ENCODE data around the gene TPT1.
"Not testable (repeated sequence)": the region's sequence is repeated elsewhere in the genome, so short reads cannot be mapped to it uniquely, and the experiment has no call there.

TPT1 gene

DNA sequence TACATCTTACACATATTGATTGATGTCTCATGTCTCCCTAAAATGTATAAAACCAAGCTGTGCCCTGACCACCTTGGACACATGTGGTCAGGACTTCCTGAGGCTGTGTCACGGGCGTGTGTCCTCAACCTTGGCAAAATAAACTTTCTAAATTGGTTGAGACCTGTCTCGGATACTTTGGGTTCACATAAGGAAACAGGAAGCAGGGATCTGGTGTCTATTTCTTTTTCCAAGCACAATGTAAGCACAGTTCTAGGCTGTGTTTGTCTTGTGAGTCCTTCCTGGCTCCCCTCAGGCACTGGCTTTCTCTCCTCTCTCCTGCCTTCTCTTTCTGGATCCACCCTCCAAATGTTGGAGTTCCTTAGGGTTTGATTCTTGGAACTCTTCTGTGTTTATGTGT is 27.6 kb upstream of the TPT1 start:
- peak; percentile 60 for DNase-seq (ENCODE audit: low read depth, low spot score)
- peak overlapping the region; percentile 100 for H3K27ac ChIP-seq

DNA sequence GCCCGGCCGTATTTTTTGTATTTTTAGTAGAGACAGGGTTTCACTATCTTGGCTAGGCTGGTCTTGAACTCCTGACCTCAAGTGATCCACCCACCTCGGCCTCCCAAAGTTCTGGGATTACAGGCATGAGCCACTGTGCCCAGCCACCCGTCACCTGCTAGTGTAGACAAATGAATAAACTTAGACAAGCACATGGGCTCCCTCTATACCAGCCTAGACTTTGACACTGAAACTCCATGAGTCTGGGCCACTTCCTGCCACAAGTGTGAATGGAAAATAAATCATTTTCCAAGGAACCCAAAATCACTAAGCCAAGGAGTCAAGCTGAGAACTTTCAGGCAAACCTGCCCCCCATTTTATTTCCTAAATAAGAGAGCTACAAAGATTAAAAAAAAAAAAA is 27.0 kb upstream of the TPT1 start:
- peak; percentile 36 for DNase-seq (ENCODE audit: low read depth, low spot score)
- peak overlapping the region; percentile 100 for H3K27ac ChIP-seq

DNA sequence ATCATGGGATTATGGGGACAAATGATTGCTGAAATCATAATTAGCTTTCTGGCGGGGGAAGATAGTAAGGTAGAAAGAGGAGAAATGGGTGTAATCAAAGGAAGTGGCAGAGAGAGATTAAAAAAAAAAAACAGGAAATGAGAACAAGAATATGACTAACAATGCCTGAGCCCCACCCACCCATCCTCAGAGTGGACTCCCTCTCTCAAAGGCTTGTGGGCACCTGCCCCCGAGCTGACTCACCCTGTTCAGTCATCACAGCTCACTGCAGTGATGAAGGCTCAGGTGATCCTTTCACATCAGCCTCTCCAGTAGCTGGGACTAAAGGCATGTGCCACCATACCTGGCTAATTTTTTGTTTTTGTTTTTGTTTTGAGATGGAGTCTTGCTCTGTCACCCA is 26.4 kb upstream of the TPT1 start:
- DNase-seq (ENCODE audit: low read depth, low spot score), result peak; percentile 99
- H3K27ac ChIP-seq, result peak overlapping the region; percentile 100

DNA sequence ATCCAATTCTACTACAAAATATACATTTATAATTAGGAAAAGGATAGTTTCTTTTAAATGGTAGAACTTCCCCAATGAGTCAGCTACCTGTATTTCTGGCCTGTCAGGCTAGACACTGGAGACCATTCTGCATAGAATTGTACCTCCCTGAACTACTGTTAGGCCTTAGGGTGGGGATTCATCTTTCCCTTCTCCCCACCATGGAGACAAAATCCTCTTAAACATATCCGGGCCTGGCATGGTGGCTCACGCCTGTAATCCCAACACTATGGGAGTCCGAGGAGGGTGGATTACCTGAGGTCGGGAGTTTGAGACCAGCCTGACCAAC is 24.5 kb upstream of the TPT1 start:
- H3K27ac ChIP-seq, result peak overlapping the region; percentile 100
- DNase-seq (ENCODE audit: low read depth, low spot score), result no peak

DNA sequence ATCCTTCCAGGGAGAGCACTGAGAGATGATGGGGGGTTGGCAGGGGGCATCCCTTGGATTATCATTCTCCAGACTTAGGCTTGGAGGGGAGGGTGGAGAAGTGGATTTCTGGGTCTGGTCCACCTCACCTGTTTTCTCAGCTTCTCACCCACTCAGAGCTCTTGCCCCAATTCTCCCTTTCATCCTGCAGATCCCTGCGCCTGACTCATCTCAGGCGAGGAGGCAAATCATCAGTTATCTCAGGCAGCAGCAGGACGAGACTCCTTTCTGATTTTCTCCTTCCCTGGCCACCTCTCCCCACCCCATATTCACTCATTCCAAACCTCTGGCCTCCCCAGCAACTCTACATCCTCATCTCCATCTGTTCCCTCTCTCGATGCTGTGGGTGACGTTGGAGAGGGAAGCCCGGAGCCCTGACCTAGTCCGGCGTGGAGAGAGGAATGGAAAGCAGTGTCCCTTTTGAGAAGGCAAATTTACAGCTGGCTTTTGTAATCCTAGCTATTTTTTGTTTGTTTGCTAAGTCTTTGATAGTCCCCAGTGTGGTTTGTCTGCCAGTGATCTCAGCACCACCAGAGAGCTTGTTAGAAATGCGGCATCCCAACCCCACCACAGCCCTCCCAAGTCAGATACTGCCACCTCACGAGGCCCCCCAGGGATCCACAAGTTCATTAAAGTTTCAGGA is 24.0 kb upstream of the TPT1 start:
- no peak for DNase-seq (ENCODE audit: low read depth, low spot score)
- peak overlapping the region; percentile 100 for H3K27ac ChIP-seq

DNA sequence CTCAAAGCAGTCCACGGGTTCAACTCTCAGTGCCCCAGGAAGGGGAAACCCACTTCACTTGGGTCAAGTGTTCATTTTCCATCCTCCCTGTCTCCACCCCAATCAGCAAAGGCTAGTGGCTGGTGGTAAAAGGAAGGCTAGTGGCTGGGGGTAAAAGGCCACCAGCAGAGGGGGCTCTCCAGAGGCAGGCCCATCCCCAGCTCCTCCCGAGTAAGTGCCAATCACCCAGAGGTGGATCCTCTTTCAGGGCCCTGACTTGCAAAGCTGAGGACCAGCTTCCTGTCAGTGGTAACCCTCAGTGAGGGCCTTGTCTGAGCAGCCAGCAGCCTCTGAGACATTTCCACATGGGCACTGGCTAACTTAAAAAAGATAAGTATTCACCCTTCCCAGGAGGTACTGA is 22.0 kb upstream of the TPT1 start:
- DNase-seq (ENCODE audit: low read depth, low spot score), result no peak
- H3K27ac ChIP-seq, result peak overlapping the region; percentile 77

DNA sequence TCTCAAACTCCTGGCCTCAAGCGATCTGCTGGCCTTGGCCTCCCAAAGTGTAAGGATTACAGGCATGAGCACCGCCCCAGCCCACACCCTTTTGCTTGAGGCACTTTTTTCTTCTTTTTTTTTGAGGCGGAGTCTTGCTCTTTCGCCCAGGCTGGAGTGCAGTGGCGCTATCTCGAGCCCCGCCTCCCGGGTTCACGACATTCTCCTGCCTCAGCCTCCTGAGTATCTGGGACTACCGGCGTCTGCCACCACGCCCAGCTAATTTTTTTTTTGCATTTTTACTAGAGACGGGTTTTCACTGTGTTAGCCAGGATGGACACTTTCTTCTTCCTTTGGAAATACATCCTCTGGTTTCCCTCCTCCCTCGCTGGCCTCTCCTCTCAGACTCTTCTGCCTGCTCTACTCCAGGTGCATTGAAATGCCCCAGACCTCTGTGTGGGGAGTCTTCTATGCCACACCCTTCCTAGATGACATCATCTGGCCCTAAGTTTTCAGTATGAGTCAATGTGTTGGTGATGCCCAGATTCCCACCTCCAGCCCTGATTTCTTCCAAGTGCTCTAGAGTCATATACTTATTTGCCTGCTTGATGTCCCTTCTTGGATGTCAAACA is 20.7 kb upstream of the TPT1 start:
- peak overlapping the region; percentile 77 for H3K27ac ChIP-seq
- DNase-seq (ENCODE audit: low read depth, low spot score), result peak; percentile 75

DNA sequence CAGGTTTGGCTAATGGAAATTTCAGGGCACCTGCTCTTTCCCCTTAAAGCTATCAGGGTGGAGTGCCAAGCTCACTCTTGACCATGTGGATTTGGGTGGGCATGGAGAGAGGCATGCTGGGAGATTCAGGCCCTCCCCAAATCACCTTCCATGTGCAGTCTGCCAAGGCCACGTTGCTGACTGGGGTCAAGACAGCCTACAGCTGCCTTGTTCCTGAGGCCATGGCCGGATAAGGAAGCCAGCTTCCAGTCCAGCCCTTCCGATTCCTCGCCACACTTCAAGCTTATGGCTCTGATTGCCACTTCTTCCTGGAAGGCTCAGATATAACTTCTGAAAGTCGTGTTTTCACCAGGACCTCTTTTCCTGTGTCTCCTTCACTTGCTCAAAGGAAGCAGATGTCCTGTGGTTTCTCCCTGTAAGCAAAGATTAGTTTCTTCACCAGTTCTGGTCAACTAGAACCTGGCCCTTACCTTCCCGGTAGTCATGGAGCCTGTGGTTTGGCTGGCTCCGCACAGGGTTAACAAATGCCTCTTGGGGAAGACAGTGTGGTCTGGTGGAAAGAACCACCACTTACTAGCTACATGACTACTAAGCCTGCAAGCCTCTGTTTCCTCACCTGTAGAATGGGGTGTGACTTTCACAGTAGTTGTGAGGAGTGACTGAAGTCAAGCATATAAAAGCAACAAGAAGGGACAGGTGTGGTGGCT is 16.1 kb upstream of the TPT1 start:
- no peak for DNase-seq (ENCODE audit: low read depth, low spot score)
- H3K27ac ChIP-seq, result no peak overlapping the region

DNA sequence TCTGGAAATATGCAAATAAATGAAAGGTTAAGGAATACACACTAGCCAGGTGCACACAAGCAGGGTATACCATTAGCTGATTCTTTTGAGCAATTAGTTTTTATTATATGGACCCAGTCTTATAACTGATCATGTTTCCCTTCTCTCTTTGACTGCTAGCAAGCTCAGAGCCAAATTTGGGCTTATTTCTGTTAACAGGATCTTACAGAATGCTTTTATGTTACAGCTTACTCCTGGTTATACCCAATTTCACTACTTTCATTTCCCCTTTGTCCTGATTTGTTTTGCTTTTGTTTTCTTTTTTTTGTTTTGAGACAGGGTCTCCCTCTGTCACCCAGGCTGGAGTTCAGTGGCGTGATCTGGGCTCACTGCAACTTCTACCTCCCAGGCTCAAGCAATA is 12.9 kb upstream of the TPT1 start:
- DNase-seq (ENCODE audit: low read depth, low spot score), result no peak
- no peak overlapping the region for H3K27ac ChIP-seq

DNA sequence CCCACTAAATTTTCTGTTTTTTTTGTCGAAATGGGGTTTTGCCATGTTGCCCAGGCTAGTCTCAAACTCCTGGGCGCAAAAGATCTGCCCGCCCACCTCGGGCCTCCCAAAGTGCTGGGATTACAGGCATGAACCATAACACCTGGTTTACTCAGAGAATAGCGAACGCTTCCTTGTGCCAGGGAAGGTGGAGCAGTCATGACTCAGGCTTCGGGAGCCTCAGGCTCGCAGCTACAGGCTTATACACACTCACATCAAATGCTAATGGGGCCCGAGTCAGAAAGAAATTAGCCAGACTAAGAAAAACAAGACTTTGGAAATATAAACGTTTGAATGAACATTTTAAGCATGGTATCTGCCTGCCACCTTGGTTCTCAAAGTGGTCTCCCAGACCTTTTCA is 11.0 kb upstream of the TPT1 start:
- H3K27ac ChIP-seq, result peak overlapping the region; percentile 70
- DNase-seq (ENCODE audit: low read depth, low spot score), result peak; percentile 89

DNA sequence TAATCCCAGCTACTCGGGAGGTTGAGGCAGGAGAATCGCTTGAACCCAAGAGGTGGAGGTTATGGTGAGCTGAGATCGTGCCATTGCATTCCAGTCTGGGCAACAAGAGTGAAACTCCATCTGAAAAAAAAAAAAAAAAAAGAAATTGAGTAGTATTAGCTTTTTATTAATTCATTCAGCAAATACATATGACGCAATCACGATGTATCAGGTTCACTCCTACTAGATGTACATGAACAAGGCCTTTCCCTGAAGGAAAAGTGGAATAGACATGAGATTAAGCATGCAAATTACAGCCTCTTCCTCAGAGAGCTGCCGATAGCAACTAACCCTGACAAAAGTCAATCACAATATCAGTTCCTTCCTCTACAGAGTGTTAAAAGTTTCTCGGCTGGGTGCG is 9.2 kb upstream of the TPT1 start:
- no peak for DNase-seq (ENCODE audit: low read depth, low spot score)

DNA sequence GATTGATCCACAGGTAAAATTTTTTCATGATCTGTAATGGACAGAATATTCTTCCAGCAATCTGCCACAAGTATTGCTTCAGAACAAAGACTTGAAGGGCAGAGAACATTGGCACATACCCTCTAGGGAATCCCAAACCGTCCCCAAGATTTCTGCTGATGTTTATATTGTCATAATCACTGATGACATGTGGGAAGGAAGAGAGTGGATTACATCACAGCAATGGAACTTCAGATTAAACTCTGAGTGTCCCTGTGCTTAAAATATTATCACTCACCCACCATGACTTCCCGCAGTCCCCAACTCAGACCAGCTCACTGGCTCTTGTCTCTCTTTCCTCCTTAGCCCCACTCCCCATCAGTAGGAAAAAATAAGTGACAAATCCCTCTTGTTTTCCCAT is 8.5 kb upstream of the TPT1 start:
- H3K27ac ChIP-seq, result peak overlapping the region; percentile 36
- DNase-seq (ENCODE audit: low read depth, low spot score), result no peak

More for the DNA sequence above, 9.2 kb upstream of the TPT1 start:
- peak overlapping the region; percentile 36 for H3K27ac ChIP-seq

DNA sequence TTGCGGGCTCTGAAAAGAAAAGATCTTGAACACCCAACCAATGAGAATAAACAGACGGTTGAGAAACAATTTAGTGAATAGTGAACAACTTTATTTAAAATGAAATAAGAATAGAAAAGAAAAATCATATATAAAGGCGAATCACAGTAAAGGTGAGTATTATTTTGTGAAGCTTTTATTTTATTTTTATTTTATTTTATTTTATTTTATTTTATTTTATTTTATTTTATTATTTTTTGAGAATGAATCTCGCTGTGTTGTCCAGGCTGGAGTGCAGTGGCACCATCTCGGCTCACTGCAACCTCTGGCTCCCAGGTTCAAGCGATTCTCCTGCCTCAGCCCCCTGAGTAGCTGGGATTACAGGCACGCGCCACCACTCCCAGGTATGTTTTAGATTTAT is 3.1 kb upstream of the TPT1 start:
- H3K27ac ChIP-seq, result not testable (repeated sequence)

DNA sequence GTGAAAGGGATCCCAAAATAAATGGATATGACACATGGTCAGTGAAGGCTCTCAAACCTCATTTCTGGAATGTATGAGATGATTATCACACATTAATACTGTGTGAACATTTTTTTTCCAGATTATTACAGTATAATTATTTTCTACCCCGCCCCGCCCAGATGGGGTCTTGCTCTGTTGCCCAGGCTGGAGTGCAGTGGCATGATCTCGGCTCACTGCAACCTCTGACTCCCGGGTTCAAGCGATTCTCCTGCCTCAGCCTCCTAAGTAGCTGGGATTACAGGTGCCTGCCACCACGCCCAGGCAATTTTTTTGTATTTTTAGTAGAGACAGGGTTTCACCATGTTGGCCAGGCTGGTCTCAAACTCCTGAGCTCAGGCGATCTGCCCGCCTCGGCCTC is 2.1 kb upstream of the TPT1 start:
- not testable (repeated sequence) for DNase-seq (ENCODE audit: low read depth, low spot score)
- peak overlapping the region; percentile 99 for H3K27ac ChIP-seq

More for the DNA sequence above, 3.1 kb upstream of the TPT1 start:
- DNase-seq (ENCODE audit: low read depth, low spot score), result not testable (repeated sequence)

DNA sequence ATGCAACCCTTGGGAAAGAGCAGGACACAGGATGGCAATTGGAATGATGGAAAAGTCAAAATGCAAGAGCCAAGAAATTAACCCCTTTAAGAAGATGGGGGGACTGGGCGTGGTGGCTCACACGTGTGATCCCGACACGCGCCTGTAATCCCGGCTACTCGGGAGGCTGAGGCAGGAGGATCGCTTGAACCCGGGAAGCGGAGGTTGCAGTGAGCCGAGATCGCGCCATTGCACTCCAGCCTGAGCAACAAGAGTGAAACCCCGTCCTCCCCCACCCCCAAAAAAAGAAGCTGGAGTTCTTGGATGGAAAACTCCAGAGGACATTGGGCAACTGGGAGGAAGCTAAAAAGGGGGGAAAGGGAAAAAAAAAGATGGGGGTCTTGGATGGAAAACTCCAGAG is 1.7 kb upstream of the TPT1 start:
- H3K27ac ChIP-seq, result peak overlapping the region; percentile 99

DNA sequence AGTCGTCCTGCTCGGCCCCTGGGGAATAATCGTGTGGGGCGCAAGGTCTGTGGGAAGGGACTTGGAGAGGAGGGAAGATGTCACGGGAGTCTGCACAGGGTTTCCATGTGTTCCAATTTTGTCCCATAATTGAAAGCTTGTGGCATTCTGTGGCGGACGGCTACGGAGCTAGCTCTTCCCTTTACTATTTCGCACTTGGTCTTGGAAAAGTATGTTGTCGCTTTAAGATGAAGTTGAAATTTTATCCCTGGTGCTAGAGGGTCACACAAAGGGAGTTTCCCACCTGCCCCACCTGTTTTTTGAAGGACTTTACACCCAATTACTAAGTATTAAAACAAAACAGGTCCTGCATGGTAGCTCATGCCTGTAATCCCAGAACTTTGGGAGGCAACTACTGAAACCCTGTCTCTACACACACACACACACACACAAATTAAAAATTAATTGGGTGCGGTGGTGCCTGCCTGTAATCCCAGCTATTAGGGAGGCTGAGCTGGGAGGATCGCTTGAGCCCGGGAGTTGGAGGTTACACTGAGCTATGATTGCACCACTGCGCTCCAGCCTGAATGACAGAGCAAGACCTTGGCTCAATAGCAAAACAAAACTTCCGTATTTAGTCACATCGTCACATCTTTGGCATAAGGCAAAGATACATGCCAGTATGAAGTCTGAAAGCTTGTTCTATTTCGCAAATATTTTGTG is 967 bp upstream of the TPT1 start:
- DNase-seq (ENCODE audit: low read depth, low spot score), result no peak
- H3K27ac ChIP-seq, result peak overlapping the region; percentile 99

More for the DNA sequence above, 1.7 kb upstream of the TPT1 start:
- DNase-seq (ENCODE audit: low read depth, low spot score), result not testable (repeated sequence)

DNA sequence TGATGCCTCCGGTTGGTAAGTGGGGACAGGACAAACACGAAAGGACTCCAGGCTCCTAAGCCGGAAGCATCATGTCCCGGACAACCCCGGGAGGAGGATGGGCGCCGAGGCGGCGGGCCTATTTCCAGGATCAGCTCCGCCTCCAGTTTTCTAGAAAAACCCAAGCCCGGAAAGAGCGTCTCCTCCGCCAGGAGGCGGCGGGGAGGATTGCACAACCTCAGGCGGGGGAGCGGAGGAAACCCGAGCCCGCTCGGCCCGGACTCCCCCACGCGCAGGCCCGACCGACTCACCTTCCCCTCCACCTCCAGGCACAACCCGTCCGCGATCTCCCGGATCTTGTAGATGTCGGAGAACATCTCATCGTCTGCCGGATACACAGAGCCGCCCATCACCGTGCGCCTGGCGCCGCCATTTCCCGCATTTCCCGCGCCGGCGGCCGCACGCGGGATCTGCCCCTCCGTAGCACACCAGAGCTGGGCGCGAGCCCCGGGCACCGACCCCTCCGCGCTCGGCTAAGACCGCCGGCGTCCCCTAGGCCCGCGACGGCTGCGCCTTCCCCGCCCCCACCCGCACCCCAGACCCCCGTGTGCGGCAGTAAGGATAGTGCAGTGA is 455 bp downstream of the TPT1 start:
- peak overlapping the region; percentile 99 for H3K27ac ChIP-seq
- DNase-seq (ENCODE audit: low read depth, low spot score), result no peak

DNA sequence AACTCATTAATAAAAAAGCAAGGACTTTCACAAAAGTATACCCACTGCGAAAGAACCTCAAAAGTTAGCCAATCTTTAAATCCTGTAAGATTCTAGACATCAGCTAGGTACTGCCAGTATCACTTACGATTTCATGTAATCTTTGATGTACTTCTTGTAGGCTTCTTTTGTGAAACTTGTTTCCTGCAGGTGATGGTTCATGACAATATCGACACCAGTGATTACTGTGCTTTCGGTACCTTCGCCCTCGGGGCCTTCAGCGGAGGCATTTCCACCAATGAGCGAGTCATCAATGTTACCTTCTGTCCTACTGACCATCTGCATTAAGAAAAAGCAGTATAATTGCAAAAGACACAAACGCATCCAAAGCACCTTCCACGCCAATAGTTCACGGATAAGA is 1.1 kb downstream of the TPT1 start:
- DNase-seq (ENCODE audit: low read depth, low spot score), result no peak

DNA sequence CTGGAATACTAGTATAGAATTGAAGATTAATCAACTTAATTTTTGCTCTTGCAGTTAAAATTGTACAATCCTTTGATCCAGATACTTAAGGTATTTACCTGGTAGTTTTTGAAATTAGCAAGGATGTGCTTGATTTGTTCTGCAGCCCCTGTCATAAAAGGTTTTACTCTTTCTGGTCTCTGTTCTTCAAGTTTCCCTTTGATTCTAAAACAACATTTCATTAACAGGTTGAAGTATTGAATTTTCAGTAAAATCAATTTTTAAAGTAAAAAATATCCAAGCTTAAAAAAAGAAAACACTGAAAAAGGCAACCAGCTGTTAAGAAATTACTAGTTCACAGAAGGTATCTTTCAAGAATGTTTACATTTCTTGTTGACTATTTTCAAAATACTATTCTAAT is 1.6 kb downstream of the TPT1 start:
- H3K27ac ChIP-seq, result peak overlapping the region; percentile 99
- DNase-seq (ENCODE audit: low read depth, low spot score), result no peak

More for the DNA sequence above, 1.1 kb downstream of the TPT1 start:
- peak overlapping the region; percentile 99 for H3K27ac ChIP-seq

DNA sequence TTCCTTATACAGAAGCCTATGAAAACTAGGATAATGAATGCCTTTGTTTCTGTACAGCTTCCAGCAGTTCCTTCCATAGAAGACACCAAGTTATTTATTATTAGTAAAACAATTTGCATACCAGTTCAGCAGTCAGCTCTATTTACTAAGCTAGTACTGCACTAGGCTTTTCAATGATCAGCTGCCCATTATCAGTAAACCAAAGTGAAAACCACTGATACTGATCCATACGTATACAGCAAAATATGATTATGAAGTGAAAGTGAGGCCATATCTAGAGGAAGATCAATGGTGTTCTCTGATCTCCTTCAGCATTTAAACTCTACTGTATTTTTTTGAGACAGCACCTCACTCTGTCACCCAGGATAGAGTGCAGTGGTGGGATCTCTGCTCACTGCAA is 3.2 kb downstream of the TPT1 start:
- no peak for DNase-seq (ENCODE audit: low read depth, low spot score)
- peak overlapping the region; percentile 99 for H3K27ac ChIP-seq

DNA sequence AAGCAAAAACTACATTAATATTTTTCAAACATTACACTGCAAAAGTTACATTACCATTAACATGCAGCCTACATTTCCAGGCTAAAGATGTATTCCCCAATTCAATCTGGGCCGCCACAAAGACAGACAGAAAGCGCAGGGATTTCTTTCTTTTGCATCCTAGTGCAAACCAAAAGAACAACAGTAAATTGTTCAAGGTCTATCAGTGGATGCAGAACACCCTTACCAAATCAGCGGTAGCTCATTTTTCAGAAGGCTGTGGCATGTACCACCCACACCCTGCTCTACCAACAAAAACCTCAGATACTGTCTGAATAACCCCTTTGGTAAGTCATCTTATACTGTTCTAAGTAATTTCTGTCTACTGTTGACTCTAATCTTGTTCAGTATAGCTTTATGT is 3.6 kb downstream of the TPT1 start:
- DNase-seq (ENCODE audit: low read depth, low spot score), result no peak
- peak overlapping the region; percentile 99 for H3K27ac ChIP-seq

Data from epithelial cell of prostate (primary cell).